Esophagus (tissue), 2 donors: ENCODE data around the gene KIF26A. TPM values are rescaled to one million over a fixed set of nuclear protein-coding genes. Genes with fewer than 3 reads are reported as not detected.

Experiments used
- H3K27ac ChIP-seq, 2 donors: one replicate each; pipeline ENCODE4 v1.5.1; 2013; ENCODE audit warnings: low read depth in 2 of 2, mild to moderate bottlenecking in 2 of 2, inconsistent platforms in 1 of 2, low read length in 1 of 2, moderate library complexity in 1 of 2
- H3K27me3 ChIP-seq, 2 donors: one replicate each; pipeline ENCODE4 v1.6.1; 2013; ENCODE audit warnings: low read length in 2 of 2, control low read depth in 1 of 2, mild to moderate bottlenecking in 1 of 2; ENCODE audit not compliant: insufficient read depth in 2 of 2, control insufficient read depth in 1 of 2
- H3K36me3 ChIP-seq, 2 donors: one replicate each; pipeline ENCODE4 v1.6.1; 2013; ENCODE audit warnings: low read length in 1 of 2; ENCODE audit not compliant: control insufficient read depth in 2 of 2, insufficient read depth in 2 of 2
- H3K4me1 ChIP-seq, 2 donors: one replicate each; pipeline ENCODE4 v1.6.1; 2013; ENCODE audit warnings: low read length in 1 of 2; ENCODE audit not compliant: control insufficient read depth in 2 of 2, insufficient read depth in 2 of 2
- H3K4me3 ChIP-seq, 2 donors: one replicate each; pipeline ENCODE4 v1.5.1; 2013; ENCODE audit warnings: low read length in 2 of 2, mild to moderate bottlenecking in 2 of 2, low read depth in 1 of 2, moderate library complexity in 1 of 2
- H3K9me3 ChIP-seq, 2 donors: one replicate each; pipeline ENCODE4 v1.6.1; 2013; ENCODE audit warnings: mild to moderate bottlenecking in 2 of 2, low read depth in 1 of 2, low read length in 1 of 2, moderate library complexity in 1 of 2; ENCODE audit not compliant: control insufficient read depth in 2 of 2, insufficient read depth in 1 of 2
- WGBS, 2 donors: extraction: QIAGEN DNeasy Blood & Tissue Kit; methylation state at CpG; one replicate each; pipeline ENCODE4 v1.1.7; 2013; 5-methylcytosine and 5-hydroxymethylcytosine counted together
- polyA plus RNA-seq, 2 donors: library from polyadenylated mRNA; stranded (reverse); fragments of 200-250 nt; gene quantifications; one replicate each; pipeline ENCODE4 v1.2.3, GENCODE V29; 2013
- donor health status: healthy with polysubstance abuse.
- donor health status: Bipolar disorder and iron deficiency.

Gene KIF26A
- polyA plus RNA-seq, 2 donors = 0.73 to 1.8 TPM

- WGBS, 2 donors = 87 to 90% methylated on average over 11 of the region's 11 CpGs
- no peak overlapping the region for H3K4me3 ChIP-seq
- H3K27me3 ChIP-seq = no peaks in the 10 kb centered on the region
- no peaks in the 10 kb centered on the region for H3K36me3 ChIP-seq
- peaks cover 3 to 7% of the 10 kb centered on the region in 2 donors for H3K4me1 ChIP-seq
- H3K27ac ChIP-seq = no peak overlapping the region
- peaks cover 0 to 2% of the 10 kb centered on the region in 2 donors for H3K9me3 ChIP-seq
These were observed 56.3 kb downstream of the KIF26A start for GRCh38 chr14:104194716-104195115.

GRCh38 chr14:104195361-104195760, 57.0 kb downstream of the KIF26A start:
- H3K27me3 ChIP-seq = no peaks in the 10 kb centered on the region
- no peaks in the 10 kb centered on the region for H3K9me3 ChIP-seq
- H3K36me3 ChIP-seq = no peaks in the 10 kb centered on the region
- H3K4me1 ChIP-seq = peaks cover 3 to 7% of the 10 kb centered on the region in 2 donors
- no peak overlapping the region for H3K4me3 ChIP-seq
- H3K27ac ChIP-seq = no peak overlapping the region
- WGBS, 2 donors = 87% methylated on average over 16 of the region's 16 CpGs

DNA sequence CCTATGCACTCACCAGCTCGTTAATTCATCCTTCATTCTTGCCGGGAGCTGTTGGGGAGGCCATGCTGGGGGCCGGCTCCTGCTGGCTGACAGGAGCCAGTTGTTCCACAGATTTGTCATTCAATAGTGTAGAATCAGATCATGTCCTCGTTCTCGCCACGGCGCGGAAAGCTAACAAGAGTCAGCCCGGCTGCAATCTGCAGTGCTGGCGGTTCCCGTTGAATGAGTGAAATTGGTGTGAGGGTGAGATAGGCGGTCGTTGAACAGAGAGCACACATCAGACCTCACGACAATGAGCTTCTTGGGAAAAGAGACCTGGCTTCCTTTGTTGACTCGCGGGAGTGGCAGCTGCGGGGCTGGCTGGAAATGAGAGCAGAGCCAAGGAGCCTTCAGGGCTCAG, 57.5 kb downstream of the KIF26A start:
- H3K36me3 ChIP-seq = no peaks in the 10 kb centered on the region
- WGBS, 2 donors = 27 to 32% methylated on average over 17 of the region's 17 CpGs
- H3K4me1 ChIP-seq = peaks cover 3 to 7% of the 10 kb centered on the region in 2 donors
- H3K4me3 ChIP-seq = no peak overlapping the region
- H3K27me3 ChIP-seq = no peaks in the 10 kb centered on the region
- H3K27ac ChIP-seq = no peak overlapping the region
- H3K9me3 ChIP-seq = no peaks in the 10 kb centered on the region

GRCh38 chr14:104196461-104197140, 58.2 kb downstream of the KIF26A start:
- Histone ChIP-seq H3K4me3 (no peak overlapping the region), H3K4me1 (peaks cover 3 to 7% of the 10 kb centered on the region in 2 donors), H3K27me3 (no peaks in the 10 kb centered on the region), H3K27ac (no peak overlapping the region), H3K9me3 (no peaks in the 10 kb centered on the region), H3K36me3 (no peaks in the 10 kb centered on the region)
- WGBS, 2 donors = 29 to 39% methylated on average over 13 to 14 of the region's 14 CpGs

GRCh38 chr14:104197449-104198247, 59.3 kb downstream of the KIF26A start:
- Histone ChIP-seq H3K36me3 (no peaks in the 10 kb centered on the region), H3K4me1 (peaks cover 3 to 7% of the 10 kb centered on the region in 2 donors), H3K27me3 (no peaks in the 10 kb centered on the region), H3K27ac (no peak overlapping the region), H3K4me3 (no peak overlapping the region), H3K9me3 (no peaks in the 10 kb centered on the region)
- 94 to 95% methylated on average over 5 of the region's 5 CpGs for WGBS, 2 donors

DNA sequence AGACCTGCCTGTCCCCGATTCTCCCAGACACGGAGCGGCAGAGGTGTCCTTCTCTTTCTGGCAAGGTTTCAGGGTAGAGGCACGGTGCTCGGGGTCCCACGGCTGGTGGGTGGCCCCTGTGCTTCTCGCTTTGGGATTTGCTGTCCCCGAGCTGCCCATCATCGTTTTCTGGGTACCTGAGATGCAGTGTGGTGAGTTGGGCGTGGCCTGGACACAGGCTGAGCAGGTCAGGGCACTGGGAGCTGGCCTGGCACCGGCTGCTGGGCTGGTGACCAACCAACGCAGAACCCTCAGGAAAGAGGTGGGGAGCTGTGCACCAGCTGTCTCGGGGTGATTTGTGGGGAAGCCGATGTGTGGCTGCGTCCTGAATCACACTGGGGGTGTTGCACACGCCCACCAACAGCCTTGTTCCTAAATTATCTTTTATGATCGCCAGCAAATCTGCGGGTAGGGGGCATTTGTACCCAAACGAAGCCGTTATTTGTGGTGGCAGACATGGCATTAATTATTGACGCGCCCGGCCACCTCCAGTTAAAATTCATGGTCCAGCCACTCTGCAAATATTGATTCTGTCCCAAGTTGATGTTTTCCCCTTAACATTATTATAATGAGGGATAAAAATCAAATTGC, 61.0 kb downstream of the KIF26A start:
- H3K4me1 ChIP-seq = peaks cover 3 to 7% of the 10 kb centered on the region in 2 donors
- H3K27ac ChIP-seq = no peak overlapping the region
- no peaks in the 10 kb centered on the region for H3K27me3 ChIP-seq
- no peak overlapping the region for H3K4me3 ChIP-seq
- H3K36me3 ChIP-seq = no peaks in the 10 kb centered on the region
- no peaks in the 10 kb centered on the region for H3K9me3 ChIP-seq
- WGBS, 2 donors = 72 to 73% methylated on average over 22 to 23 of the region's 23 CpGs

GRCh38 chr14:104200106-104200505, 61.7 kb downstream of the KIF26A start:
- no peak overlapping the region for H3K4me3 ChIP-seq
- no peaks in the 10 kb centered on the region for H3K27me3 ChIP-seq
- H3K4me1 ChIP-seq = peaks cover 3 to 7% of the 10 kb centered on the region in 2 donors
- H3K9me3 ChIP-seq = no peaks in the 10 kb centered on the region
- H3K36me3 ChIP-seq = no peaks in the 10 kb centered on the region
- 77 to 81% methylated on average over 14 of the region's 14 CpGs for WGBS, 2 donors
- H3K27ac ChIP-seq = no peak overlapping the region

DNA sequence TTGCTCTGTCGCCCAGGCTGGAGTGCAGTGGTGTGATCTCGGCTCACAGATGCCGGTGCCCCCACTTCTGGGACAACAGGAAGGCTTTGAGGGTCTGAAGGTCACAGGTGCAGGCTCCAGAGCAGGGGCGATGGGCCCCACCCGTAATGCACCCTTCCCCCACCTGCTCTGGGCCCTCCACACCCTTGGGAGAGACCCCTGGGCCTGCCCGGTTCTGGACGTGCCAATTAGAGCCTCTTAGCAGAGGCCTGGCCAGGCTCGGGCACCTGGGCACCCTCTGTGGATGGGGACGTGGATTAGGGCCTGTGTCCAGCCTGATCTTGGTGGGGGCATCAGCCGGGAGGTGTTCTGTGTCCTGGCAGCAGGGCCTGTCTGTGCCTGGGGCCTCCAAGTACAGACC, 62.2 kb downstream of the KIF26A start:
- WGBS, 2 donors = 79 to 84% methylated on average over 10 of the region's 10 CpGs
- no peak overlapping the region for H3K4me3 ChIP-seq
- no peaks in the 10 kb centered on the region for H3K36me3 ChIP-seq
- H3K27ac ChIP-seq = no peak overlapping the region
- no peaks in the 10 kb centered on the region for H3K9me3 ChIP-seq
- H3K4me1 ChIP-seq = peaks cover 3 to 7% of the 10 kb centered on the region in 2 donors
- H3K27me3 ChIP-seq = no peaks in the 10 kb centered on the region

GRCh38 chr14:104201063-104201462, 62.7 kb downstream of the KIF26A start:
- Histone ChIP-seq H3K36me3 (no peaks in the 10 kb centered on the region), H3K4me1 (peaks cover 3 to 7% of the 10 kb centered on the region in 2 donors), H3K27me3 (no peaks in the 10 kb centered on the region), H3K4me3 (no peak overlapping the region), H3K9me3 (no peaks in the 10 kb centered on the region), H3K27ac (no peak overlapping the region)
- 84 to 88% methylated on average over 13 of the region's 13 CpGs for WGBS, 2 donors
